Karpas-422 (cell line): Measurements from ENCODE around the gene DAB1. TPM values are rescaled to one million over a fixed set of nuclear protein-coding genes. Genes with fewer than 3 reads are reported as not detected.

Experiments used
- DNase-seq: peaks from one replicate; pipeline ENCODE4 v3.0.0-alpha.2; 2015
- H2AFZ ChIP-seq: fragments of 200-600 bp; sonication (generic); 2 replicates; pipeline ENCODE4 v1.6.1; 2014; ENCODE audit warnings: antibody characterized with exemption, low read length, mixed read lengths
- H3K27ac ChIP-seq: fragments of 200-600 bp; sonication (generic); 2 replicates; pipeline ENCODE4 v1.5.1; 2014; ENCODE audit warnings: mild to moderate bottlenecking, low read length, moderate library complexity
- H3K27me3 ChIP-seq: fragments of 200-600 bp; sonication (generic); 2 replicates; pipeline ENCODE4 v1.6.1; 2014; ENCODE audit warnings: low read length, mixed read lengths
- H3K36me3 ChIP-seq: fragments of 200-600 bp; sonication (generic); 2 replicates; pipeline ENCODE4 v1.6.1; 2014; ENCODE audit warnings: low read length, mixed read lengths; ENCODE audit not compliant: insufficient read depth
- H3K4me1 ChIP-seq: fragments of 200-600 bp; sonication (generic); 2 replicates; pipeline ENCODE4 v1.6.1; 2014; ENCODE audit warnings: mild to moderate bottlenecking, low read length, mixed read lengths
- H3K4me2 ChIP-seq: fragments of 200-600 bp; sonication (generic); 2 replicates; pipeline ENCODE4 v1.6.1; 2014; ENCODE audit warnings: low read length, low read depth, mild to moderate bottlenecking; ENCODE audit not compliant: poor library complexity, severe bottlenecking
- H3K4me3 ChIP-seq: fragments of 200-600 bp; sonication (generic); 2 replicates; pipeline ENCODE4 v1.5.1; 2014; ENCODE audit warnings: mild to moderate bottlenecking, antibody characterized with exemption, low read length, mixed read lengths
- H3K79me2 ChIP-seq: fragments of 200-600 bp; sonication (generic); 2 replicates; pipeline ENCODE4 v1.6.1; 2014; ENCODE audit warnings: mild to moderate bottlenecking, low read length, mixed read lengths
- H3K9ac ChIP-seq: fragments of 200-600 bp; sonication (generic); 2 replicates; pipeline ENCODE4 v1.6.0; 2014; ENCODE audit warnings: low read length
- H3K9me2 ChIP-seq: fragments of 200-600 bp; sonication (generic), shearing (Covaris generic); replicated peaks from 2 replicates; pipeline ENCODE4 v1.6.0; 2014; ENCODE audit warnings: mild to moderate bottlenecking, low read length, moderate library complexity; ENCODE audit not compliant: insufficient read depth
- H3K9me3 ChIP-seq: fragments of 300-700, 200-600 bp; sonication (generic); 2 replicates; pipeline ENCODE4 v1.6.1; 2014; ENCODE audit warnings: low read length, mixed read lengths
- H4K20me1 ChIP-seq: fragments of 200-600 bp; sonication (generic); 2 replicates; pipeline ENCODE4 v1.6.1; 2014; ENCODE audit warnings: mild to moderate bottlenecking, antibody characterized with exemption, low read length, low read depth; ENCODE audit not compliant: insufficient read depth
- total RNA-seq: library from RNA; depleted of rRNA; stranded (reverse); fragments of >200 nt; shearing (Covaris generic); gene quantifications from 2 replicates; pipeline ENCODE4 v1.2.3, GENCODE V29; 2014; ENCODE audit warnings: low replicate concordance

The DAB1 gene
- total RNA-seq, 1 experiment from 2014 or later, result 0.78 TPM

DNA sequence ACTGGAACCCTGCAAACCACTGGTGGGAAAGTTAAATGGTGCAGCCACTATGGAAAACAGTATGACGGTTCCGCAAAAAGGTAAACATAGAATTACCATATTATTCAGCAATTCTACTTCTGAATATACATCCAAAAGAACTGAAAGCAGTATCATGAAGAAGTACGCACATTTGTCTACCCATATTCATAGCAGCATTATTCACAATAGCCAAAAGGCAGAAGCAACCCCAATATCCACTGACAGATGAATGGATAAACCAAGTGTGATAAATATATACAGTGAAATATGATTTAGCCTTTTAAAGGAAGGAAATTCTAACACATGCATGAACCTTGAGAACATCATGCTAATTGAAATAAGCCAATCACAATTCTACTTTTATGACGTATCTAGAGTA, 39.6 kb downstream of the DAB1 start:
- no peaks in the 10 kb centered on the region for H4K20me1 ChIP-seq

GRCh38 chr1:57381871-57382270, 42.0 kb downstream of the DAB1 start:
- Histone ChIP-seq H3K27me3 (no peaks in the 10 kb centered on the region), H4K20me1 (no peaks in the 10 kb centered on the region), H3K79me2 (no peaks in the 10 kb centered on the region), H3K27ac (no peak overlapping the region), H3K4me1 (no peaks in the 10 kb centered on the region), H3K9me2 (no peaks in the 10 kb centered on the region), H2AFZ (no peak overlapping the region), H3K36me3 (no peaks in the 10 kb centered on the region), H3K4me2 (no peak overlapping the region), H3K9me3 (no peaks in the 10 kb centered on the region), H3K4me3 (no peak overlapping the region), H3K9ac (no peak overlapping the region)
- DNase-seq, result no peak

More for the DNA sequence above, 39.6 kb downstream of the DAB1 start:
- no peaks in the 10 kb centered on the region for H3K9me3 ChIP-seq
- H3K4me2 ChIP-seq, result no peak overlapping the region
- H3K9ac ChIP-seq, result no peak overlapping the region
- no peaks in the 10 kb centered on the region for H3K27me3 ChIP-seq
- H3K79me2 ChIP-seq, result no peaks in the 10 kb centered on the region
- H2AFZ ChIP-seq, result no peak overlapping the region
- DNase-seq, result no peak
- no peak overlapping the region for H3K27ac ChIP-seq
- no peaks in the 10 kb centered on the region for H3K9me2 ChIP-seq
- H3K4me3 ChIP-seq, result no peak overlapping the region
- H3K36me3 ChIP-seq, result no peaks in the 10 kb centered on the region
- no peaks in the 10 kb centered on the region for H3K4me1 ChIP-seq

DNA sequence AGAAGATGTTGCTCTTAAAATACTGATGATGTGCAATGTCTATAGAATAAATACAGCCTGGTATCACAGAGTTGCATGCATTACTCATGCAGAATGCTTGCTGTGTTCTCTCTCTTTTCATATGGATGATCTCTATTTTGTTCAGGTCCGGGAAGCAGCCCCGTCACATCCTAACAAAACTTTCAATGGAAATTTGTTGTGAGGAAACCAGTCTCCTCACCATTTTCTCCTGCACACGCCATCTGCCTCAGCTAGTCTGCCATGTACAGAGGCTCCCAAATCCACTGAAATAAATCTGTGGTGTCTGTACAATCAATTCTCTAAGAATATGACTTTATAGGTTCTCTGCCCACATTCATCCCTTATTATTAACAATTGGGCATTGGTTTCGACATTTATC, 42.4 kb downstream of the DAB1 start:
- H3K9ac ChIP-seq, result no peak overlapping the region
- no peak overlapping the region for H3K27ac ChIP-seq
- H3K79me2 ChIP-seq, result no peaks in the 10 kb centered on the region
- H4K20me1 ChIP-seq, result no peaks in the 10 kb centered on the region
- no peak overlapping the region for H2AFZ ChIP-seq
- H3K4me1 ChIP-seq, result no peaks in the 10 kb centered on the region
- no peaks in the 10 kb centered on the region for H3K27me3 ChIP-seq
- H3K4me2 ChIP-seq, result no peak overlapping the region
- H3K36me3 ChIP-seq, result no peaks in the 10 kb centered on the region
- DNase-seq, result no peak
- H3K9me2 ChIP-seq, result no peaks in the 10 kb centered on the region
- no peak overlapping the region for H3K4me3 ChIP-seq
- H3K9me3 ChIP-seq, result no peaks in the 10 kb centered on the region

GRCh38 chr1:57380923-57381322, 42.9 kb downstream of the DAB1 start:
- no peaks in the 10 kb centered on the region for H3K9me2 ChIP-seq
- no peaks in the 10 kb centered on the region for H3K4me1 ChIP-seq
- DNase-seq, result no peak
- H3K36me3 ChIP-seq, result no peaks in the 10 kb centered on the region
- H3K27ac ChIP-seq, result no peak overlapping the region
- no peak overlapping the region for H3K4me3 ChIP-seq
- no peaks in the 10 kb centered on the region for H4K20me1 ChIP-seq
- H2AFZ ChIP-seq, result no peak overlapping the region
- no peaks in the 10 kb centered on the region for H3K27me3 ChIP-seq
- H3K4me2 ChIP-seq, result no peak overlapping the region
- no peaks in the 10 kb centered on the region for H3K79me2 ChIP-seq
- H3K9ac ChIP-seq, result no peak overlapping the region
- no peaks in the 10 kb centered on the region for H3K9me3 ChIP-seq

DNA sequence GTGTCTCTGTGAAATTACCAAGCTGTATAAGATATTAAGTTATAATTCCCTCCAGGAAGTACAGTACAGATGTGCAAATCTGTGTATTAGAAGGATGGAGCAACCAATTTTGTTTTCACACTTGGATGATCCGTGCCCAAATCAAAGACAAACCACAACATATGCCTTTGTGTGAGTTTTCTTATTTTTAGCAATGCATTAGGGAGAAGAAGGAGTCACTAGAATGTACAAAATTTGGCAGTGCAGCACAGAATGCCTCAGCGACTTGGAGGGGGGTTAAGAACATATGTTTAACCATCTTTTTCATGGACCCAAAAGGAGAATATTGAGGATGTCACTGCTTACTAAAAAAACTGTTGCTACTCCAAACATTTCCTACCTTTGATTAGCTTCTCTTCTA, 45.3 kb downstream of the DAB1 start:
- no peaks in the 10 kb centered on the region for H4K20me1 ChIP-seq
- no peaks in the 10 kb centered on the region for H3K9me3 ChIP-seq
- H2AFZ ChIP-seq, result no peak overlapping the region
- H3K27me3 ChIP-seq, result no peaks in the 10 kb centered on the region
- no peak overlapping the region for H3K9ac ChIP-seq
- H3K4me1 ChIP-seq, result no peaks in the 10 kb centered on the region
- H3K9me2 ChIP-seq, result no peaks in the 10 kb centered on the region
- no peak for DNase-seq
- H3K4me2 ChIP-seq, result no peak overlapping the region
- no peaks in the 10 kb centered on the region for H3K36me3 ChIP-seq
- no peak overlapping the region for H3K27ac ChIP-seq
- H3K4me3 ChIP-seq, result no peak overlapping the region
- no peaks in the 10 kb centered on the region for H3K79me2 ChIP-seq

GRCh38 chr1:57377339-57378139, 46.3 kb downstream of the DAB1 start:
- Histone ChIP-seq H3K4me2 (no peak overlapping the region), H3K79me2 (no peaks in the 10 kb centered on the region), H3K9me3 (no peaks in the 10 kb centered on the region), H3K4me1 (no peaks in the 10 kb centered on the region), H3K36me3 (no peaks in the 10 kb centered on the region), H2AFZ (no peak overlapping the region), H3K4me3 (no peak overlapping the region), H3K27me3 (no peaks in the 10 kb centered on the region), H4K20me1 (no peaks in the 10 kb centered on the region), H3K27ac (no peak overlapping the region), H3K9me2 (no peaks in the 10 kb centered on the region), H3K9ac (no peak overlapping the region)
- no peak for DNase-seq

DNA sequence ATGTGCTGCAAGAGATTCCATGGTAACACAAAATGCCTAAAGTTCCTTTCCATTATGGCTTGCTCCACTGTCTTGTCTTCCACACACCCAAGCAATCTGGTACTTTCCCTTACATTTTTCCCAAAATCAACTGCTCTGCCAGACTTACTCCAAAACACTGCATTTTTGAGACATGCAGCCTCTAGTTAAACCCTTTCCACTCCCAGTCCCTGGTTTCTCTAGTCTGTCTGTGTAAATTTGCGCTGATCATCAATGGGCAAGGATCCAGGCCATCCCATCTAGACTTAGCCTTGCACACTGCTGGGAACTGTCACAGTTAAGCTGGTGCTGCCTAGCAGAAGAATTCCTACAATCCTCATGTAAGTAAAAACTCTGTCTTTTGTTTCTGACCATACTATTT, 47.8 kb downstream of the DAB1 start:
- no peaks in the 10 kb centered on the region for H4K20me1 ChIP-seq
- no peaks in the 10 kb centered on the region for H3K4me1 ChIP-seq
- no peaks in the 10 kb centered on the region for H3K36me3 ChIP-seq
- no peaks in the 10 kb centered on the region for H3K79me2 ChIP-seq
- no peak for DNase-seq
- H3K9me2 ChIP-seq, result no peaks in the 10 kb centered on the region
- H3K27ac ChIP-seq, result no peak overlapping the region
- H3K4me3 ChIP-seq, result no peak overlapping the region
- no peak overlapping the region for H3K9ac ChIP-seq
- H3K9me3 ChIP-seq, result no peaks in the 10 kb centered on the region
- H3K27me3 ChIP-seq, result no peaks in the 10 kb centered on the region
- H2AFZ ChIP-seq, result no peak overlapping the region
- H3K4me2 ChIP-seq, result no peak overlapping the region

DNA sequence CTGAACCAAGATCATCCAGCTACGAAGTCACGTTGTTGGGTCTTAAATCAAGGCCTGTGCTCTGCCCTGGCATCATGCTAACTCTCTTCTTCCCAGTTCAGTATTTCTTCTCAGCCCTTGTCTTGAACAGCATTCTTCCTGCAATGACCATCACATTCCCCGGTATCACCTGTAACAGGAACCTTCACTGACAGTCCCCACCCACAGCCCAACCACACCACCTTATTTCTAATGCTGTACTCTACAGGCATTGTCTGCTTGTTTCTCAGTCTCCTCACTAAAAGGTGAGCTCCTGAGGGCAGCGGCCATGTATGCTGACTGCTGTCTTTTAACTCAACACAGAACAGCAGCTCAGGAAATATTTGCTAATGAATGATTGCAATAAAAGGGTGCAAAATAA, 54.0 kb downstream of the DAB1 start:
- DNase-seq, result no peak
- H3K79me2 ChIP-seq, result no peaks in the 10 kb centered on the region

More for the DNA sequence above, 54.0 kb downstream of the DAB1 start:
- Histone ChIP-seq H2AFZ (no peak overlapping the region), H3K4me1 (no peaks in the 10 kb centered on the region), H3K9ac (no peak overlapping the region), H3K36me3 (no peaks in the 10 kb centered on the region), H3K4me2 (no peak overlapping the region), H3K27ac (no peak overlapping the region), H4K20me1 (no peaks in the 10 kb centered on the region), H3K4me3 (no peak overlapping the region), H3K9me2 (no peaks in the 10 kb centered on the region), H3K9me3 (no peaks in the 10 kb centered on the region), H3K27me3 (no peaks in the 10 kb centered on the region)
